ENCODE measurements around the gene ASXL3.

- no peak for TF ChIP-seq CTCF (IDR thresholded peaks at IDR 0.05)
- TF ChIP-seq POLR2A (IDR thresholded peaks at IDR 0.05): no peak
- TF ChIP-seq EP300 (IDR thresholded peaks at IDR 0.05): no peak
These were observed 63.1 kb downstream of the ASXL3 start for GRCh38 chr18:33641141-33641540.

Data from gastroesophageal sphincter (tissue), 3 donors.